ENCODE data around the gene FERD3L.

The FERD3L gene

DNA sequence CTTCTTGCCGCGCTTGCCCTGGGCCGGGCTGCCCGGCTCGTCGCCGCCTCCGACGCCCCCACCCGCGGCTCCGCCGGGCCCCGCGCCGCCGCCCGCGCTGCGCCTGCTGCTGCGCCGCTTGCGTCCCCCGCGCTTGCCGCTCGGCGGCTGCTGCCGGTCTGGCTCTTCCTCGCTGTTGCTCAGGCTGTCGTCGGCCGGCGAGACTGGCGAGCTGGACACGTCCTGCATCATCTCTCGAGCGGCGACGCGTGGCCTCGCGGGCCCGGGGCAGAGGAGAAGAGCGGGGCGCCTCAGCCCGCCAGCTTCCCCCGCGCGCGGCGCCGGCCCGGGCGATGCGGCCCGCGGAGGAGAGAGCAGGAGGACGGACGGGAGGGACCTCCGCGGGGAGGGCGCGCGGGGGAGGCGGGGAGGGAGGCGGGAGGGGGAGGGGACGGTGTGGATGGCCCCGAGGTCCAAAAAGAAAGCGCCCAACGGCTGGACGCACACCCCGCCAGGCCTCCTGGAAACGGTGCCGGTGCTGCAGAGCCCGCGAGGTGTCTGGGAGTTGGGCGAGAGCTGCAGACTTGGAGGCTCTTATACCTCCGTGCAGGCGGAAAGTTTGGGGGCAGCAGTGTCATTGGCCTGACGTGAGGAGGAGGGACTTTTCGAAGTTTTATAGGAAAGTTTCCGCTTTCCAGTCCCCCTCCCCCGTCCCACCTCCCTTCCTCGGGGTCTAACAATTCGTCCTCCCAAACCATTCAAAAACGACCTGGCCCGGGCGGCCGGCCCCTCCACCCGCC, 27.9 kb downstream of the FERD3L start, which contains the start of gene TWIST1:
Gene TWIST1, minus strand, starts transcription at position 546 of the 779 bp plus-strand sequence. Its CDS starts 315 bp downstream, at position 231.
- DNase-seq (ENCODE audit: low read depth): no peak

DNA sequence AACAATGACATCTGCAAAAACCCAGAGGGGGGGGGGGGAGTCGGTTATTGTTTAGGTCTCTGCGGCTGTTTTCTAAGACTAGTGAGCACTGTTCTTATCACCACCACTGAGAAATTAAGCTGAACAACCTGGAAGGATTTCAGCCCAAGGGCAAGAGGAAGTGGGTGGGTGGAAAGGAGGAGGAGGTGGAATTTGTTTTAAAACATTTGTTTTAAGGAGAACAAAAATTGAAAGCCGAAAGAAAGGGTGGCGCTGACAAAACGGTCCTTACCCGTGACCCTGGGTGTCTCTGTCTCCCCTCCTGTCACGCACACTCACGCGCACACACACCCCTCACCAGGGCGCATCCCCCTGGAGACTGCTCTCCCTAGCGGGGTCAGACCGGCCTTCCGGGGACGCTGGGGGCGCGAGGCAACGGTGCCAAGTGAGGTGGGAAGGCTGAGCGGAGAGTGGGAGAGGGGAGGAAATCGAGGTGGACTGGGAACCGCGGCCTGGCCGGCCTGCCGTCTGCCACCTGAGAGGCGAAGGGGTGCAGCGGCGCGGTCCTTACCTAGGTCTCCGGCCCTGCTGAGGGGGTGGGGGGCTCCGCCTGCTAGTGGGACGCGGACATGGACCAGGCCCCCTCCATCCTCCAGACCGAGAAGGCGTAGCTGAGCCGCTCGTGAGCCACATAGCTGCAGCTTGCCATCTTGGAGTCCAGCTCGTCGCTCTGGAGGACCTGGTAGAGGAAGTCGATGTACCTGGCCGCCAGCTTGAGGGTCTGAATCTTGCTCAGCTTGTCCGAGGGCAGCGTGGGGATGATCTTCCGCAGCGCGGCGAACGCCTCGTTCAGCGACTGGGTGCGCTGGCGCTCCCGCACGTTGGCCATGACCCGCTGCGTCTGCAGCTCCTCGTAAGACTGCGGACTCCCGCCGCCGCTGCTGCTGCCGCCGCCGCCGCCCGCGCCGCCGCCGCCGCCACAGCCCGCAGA, 28.8 kb downstream of the FERD3L start:
- DNase-seq (ENCODE audit: low read depth): no peak

DNA sequence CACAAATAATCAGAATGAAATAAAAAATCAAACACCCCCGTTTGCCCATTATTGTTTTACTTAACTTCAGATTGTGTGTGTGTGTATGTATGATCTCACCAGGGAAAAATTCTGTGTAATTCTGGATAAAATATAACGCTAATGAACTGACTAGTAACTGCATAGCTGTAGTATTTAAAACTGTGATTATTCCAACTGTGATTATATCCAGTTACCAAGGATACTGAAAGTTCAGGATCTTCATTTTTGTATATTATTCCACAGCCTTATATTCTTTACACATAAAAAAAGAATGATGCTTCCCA, 30.7 kb downstream of the FERD3L start:
- no peak for DNase-seq (ENCODE audit: low read depth)

DNA sequence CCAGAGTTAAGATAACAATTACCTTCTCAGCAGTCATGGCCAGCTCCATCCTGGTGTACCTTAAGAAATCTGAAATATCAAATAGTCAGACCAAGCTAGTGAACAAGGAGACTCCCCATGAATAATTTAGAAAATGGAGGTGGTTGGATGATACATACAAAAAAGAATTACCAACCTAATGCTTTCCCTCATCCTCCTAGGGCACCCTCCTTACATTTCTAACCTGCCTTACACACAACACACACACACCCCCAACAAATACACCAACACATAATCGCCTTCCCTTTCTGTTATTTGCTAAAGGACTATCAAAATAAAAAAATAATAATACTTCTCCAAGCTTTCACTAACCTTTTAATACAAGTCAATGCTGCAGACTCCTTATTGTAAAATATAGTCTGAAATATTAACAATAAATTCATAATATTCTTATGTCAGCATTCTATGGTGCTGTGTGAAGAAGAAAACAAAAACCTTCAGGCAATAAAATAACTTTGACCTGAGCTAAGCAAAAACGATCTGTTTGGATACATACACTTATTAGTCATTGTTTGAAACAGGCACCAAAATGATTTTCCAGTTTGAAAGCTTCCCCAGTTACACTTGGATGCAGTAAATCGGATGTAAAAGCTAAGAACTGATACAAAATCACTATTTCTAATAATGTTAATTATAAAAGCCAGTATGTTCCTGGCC, 31.2 kb downstream of the FERD3L start:
- DNase-seq (ENCODE audit: low read depth): no peak

DNA sequence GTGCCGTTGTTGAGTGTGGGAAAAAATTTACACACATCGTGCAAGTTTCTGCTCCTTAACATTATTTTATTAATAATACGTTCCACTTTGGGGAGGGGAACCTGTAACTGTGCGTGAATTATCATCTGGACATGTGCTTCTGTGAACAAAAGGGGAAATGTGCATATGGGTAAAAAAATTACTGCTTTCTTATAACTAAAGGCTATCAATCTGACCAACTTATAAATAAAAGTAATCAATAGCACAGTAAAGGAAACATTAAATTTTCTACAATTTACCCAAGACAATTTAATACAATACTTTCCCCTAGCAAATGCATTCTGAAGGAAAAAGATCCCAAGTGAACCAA, 32.2 kb downstream of the FERD3L start:
- DNase-seq (ENCODE audit: low read depth): no peak

DNA sequence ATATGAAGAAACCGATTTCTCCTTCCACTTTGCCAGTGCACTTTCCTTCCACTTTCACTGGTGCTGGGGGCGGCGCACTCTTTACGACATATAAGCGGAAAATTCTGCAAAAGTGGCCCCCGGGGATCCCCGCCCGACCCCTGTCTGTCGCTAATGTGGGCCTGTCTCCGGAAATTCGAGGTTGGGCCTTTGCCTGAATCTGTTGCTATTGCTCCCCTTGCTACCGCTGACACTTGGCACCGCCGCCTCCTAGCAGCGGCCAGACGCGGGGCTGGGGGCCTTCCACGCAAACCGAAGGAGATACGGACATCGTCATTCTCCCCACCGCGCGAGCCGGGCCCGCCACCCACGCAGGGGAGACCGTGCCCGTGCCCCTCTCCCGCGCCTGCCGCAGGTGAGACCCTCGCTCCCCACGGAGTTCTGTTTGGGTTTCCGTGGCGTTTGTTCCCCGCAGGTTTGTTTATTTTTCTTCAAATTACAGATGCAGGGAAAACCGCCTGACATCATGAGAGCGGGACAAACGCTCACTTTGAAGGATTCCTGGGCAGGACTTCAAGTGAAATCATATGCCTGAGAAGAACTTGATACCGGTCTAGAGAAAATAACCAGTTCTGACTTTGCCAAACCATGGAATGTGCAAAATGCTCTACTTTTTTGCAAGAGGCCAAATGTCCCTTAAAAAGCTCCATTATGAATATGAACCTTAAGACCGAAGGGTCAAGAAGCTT, 32.8 kb downstream of the FERD3L start:
- no peak for DNase-seq (ENCODE audit: low read depth)

DNA sequence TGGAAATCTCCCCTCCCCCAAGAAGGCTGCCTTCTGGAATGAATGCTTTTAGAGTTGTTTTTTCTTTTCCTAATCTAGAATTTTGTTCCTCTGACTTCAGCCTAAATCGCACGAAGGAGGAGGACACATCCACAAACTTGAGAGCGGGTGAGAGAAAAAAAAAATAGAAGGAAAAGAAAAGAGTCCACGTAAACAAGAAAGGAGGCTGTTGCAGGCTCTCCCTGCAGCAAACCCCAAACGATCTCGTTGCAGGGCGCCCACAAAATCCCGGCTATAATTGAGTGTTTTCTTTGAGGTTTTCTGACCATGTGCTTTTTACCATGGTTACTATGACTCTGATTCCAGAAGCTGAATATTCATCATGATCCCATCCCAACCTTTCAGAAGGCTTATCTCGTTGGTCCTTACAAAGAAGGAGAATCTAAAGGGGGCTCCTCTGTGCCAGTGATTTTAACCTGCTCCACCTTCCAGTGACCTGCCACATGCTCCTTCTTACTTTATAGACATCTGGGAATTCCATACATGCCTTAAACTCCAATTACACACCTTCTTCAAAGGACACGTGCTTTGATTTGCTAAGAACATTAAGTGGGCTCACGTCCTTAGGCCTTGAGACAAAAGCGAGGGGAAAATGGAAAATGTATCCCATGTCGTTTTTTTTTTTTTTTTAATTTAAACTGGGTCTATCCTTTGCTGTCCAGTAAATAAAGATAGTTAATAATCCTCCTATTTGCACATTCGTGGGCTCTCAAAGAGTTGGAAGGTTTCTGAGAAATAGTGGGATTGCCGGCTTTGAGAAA, 33.5 kb downstream of the FERD3L start:
- DNase-seq (ENCODE audit: low read depth): no peak

DNA sequence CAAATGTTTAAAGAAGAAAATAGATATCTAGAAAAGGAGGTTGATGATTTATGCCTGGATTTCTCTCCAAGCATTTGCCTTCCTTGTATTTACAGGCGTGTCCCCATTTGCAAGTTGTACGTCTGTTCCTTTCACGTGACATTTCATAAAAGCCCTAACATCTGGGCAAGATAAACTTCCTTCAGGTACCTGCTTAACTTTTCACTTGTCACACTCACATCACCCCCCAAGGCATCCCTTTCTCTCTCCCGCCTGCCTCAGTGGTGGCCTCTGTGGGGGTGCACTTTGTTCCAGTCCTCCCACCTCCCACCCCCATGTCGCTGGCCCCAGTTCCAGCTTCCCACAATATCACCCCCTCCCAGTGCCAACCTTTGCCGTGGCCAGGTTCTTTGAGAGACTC, 34.4 kb downstream of the FERD3L start:
- no peak for DNase-seq (ENCODE audit: low read depth)

DNA sequence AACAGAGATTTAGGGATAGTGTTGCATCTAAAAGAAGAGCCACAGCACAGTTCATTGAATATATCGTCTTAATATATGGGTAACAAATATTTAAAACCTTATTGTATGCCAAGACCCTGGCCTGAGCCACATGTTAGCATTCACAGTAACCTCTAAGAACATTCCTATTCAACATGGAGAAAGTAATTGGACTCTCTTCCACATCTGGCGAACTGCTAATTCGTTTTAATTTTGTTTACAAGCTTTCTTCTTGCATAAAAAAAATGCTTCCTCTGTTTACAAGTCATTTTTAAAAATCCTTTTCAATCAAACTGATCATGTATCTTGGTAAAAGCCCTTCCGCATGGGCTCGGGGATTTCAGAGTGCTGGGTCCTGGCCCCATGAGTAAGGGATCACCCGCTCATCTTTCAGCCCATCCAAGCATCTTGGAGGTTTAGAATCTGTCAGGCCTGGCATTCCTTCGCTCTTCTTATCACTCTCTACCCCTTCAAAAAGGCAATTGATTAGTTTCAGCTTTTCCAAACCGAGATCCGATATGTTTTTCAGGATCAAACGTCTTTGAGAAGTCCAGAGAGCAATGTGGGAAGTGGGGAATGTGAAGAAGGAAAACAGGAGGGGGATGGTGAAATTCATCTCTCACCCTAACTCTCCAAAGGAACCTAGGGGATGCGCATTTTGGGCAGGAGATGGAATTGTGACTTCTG, 35.0 kb downstream of the FERD3L start:
- no peak for DNase-seq (ENCODE audit: low read depth)

DNA sequence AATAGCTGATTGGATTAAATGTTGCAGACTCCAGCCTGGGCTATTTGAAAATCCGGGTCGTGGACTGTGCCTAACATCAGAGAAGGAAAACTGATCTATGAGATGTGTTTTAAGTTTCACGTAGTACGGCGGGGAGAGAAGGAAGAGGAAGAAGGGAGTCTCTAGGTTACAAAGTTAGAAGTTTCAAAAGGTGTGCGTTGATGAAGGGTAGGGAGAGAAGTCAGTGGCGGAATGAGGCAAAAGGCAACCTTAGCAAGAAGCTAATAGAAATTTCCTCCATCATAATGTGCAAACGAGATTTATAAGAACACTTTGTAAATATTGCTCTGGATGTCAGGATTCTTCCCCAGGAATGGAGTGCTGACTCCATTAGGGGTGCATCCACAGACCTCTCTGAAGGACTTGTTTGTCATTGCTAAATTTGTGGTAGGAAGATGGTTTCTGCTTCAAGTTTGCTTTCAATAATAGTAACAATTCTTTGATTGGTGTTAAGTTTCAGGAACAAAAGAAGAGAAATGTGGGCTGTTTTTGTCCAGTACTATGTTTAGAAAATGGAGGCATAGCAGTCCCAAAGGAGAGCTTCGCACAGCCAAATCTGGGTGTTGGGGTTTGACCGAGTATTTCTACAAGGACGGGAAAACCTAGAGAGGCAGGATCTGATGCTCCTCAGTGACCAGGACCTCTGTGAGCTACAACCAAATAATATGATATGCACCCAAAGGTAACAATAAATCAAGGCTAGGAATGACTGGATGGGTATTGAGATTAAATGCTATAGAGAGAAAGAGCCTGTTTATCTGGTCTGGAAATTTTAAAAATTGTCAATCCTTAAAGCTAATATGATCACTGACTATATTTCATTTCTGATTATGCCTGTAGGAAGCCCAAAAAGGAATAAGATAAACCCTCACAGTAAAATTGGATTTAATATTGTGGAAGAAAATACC, 35.9 kb downstream of the FERD3L start:
- DNase-seq (ENCODE audit: low read depth): no peak

DNA sequence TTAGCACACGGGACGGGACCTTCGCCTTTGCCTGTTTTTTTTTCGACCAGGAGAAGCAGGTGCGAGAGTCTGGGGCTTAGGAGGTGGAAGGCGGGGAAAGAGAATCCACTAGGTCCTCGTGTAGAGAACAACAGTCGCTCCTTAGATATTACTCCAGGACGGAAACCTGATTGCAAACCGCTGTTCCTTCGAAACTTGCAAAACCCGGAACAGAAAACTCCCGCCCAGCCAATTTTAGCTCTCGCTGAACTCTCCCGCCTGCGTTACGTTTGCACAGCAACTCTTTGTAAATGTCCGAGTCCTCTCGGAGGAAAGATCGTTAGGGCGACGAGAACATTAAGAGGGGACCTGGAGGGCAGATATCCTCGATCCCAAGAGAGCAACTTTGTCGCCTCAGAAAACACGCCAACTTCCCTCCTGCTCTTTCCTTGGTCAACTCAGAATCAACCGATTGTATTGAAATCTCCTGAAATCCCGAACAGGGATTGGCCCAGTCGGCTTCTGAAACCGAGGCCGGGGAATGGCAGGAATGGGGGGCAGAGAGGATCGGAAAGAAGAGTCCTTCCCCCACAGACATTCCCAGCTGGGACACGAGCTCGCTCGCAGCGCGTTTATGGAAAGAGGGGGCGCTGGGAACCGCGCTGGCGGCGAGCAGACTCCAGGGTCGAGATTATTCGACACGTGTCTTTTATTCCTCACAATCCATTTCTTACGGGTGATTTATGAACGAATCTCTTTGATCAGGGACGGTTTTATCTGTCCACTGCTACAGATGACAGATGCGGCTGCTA, 37.7 kb downstream of the FERD3L start:
- DNase-seq (ENCODE audit: low read depth): no peak

DNA sequence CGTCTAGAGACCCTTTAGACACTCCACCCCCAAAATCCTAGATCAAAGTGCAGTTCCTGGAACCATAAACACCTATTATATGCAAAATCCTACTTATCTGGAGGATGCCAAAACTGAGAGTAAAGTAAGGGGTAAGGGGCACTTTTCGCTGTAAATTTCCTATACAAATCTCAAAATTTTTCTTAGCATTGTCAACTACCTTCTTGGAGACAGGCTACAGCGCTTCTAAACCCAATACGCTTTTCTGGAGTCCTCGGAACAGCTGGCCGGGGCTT, 38.2 kb downstream of the FERD3L start:
- no peak for DNase-seq (ENCODE audit: low read depth)

DNA sequence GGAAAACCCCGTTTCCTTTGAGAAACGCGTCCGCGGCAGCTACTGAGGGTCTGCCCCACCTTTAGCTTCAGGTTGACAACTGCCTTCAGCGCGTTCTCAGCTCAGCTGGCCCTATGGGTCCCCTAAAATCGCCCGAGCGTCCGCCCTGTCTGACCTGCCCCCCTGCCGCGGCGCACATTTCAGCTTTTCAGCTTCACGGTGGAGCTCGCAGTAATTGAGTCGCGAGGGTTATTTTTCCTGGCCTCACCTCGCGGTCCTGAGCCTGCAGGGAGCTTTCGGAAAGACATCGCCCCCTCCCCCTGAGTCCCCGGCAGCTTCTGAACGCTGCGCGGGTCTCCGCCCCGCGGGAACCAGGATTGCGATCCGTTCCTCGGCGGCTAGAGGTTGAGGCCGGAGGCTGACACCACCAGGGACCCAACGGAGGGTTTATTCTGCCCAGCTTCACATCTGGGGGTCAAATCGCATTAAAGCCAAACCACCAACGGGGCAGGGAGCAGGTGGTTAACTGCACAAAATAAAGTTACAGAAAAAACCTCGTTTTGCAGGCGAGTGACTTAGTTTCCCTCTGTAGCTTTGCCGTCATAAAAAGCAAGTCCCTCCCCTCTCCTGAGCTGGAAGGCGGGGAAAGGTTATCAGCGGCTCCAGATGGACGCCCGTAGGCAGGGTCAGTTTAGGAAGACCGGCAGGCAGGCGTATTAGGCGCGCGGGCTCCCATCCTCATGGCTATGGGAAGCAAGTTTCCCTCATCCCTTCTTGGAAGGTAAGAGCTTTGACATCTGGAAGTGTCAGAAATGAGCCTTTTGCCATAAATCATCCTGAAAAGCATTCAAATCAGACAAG, 38.8 kb downstream of the FERD3L start:
- no peak for DNase-seq (ENCODE audit: low read depth)

DNA sequence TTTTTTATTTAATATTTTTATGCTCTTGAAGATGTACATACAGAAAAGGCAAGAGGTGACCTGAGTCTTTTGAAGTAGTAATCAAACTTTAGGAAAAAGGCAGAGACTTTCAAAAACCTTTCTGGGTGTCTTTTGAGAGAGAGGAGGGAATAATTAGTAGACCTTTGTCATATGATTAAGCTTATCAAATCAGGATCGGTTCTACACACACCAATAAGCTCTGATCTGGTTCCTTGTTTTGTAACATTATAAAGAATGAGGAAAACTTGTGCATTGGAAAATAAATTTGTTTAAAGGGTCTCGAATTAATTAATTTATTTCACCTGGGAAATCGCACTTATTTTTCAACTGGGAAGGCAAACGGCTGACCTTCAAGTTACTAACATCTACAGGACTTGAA, 39.7 kb downstream of the FERD3L start:
- no peak for DNase-seq (ENCODE audit: low read depth)

DNA sequence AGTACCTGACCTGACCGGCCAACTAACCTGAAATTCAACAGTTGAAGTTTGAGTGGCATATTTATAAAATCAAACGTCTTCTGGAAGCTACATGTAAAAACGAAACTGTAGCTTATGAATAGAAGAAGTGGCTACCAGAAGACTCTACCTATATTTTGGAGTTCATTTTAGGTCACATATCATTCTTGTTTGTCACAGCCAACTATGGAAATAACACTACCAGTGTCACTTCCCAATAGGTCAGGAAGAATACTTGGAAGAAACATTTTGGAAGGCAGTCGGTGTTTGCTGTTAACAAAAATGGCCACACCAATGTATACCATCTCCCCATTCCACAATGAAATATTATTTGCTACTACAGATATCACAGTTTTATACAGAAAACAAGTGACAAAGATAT, 40.4 kb downstream of the FERD3L start:
- DNase-seq (ENCODE audit: low read depth): no peak

DNA sequence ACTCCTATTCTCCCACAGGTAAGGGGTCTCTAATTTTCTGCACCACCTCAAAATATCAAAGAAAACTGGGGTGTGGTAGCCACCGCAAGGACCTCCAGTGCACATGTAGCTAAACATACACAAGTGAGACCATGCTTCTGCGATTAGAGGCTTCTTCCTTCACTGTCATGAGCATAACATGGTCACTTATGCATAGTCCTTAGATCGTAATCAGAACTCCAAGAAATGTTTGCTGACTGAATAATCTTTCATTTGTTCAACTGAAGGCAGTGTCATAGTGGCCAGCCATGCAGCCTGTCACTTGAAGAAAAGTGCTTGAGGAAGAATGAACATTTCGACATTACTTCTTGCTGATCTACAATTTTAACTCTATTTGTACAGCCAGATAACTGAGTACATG, 42.3 kb downstream of the FERD3L start:
- no peak for DNase-seq (ENCODE audit: low read depth)

DNA sequence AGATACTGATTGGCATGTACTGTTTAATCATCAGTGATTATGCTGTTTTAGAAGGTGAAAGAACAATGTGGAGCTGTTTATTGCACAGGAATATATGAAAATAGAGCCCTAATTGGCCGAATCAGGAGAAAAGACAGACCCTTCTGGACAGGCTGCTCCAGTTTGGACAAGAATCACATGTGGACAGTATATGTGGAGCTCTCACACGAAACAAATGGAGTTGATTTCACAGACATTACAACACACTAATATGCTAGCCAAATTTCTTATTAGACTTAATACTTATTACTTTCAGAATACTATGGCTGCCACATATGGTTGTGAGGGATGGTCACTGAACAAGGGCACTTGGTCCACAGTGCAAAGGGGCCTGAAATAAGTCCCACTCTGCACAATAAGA, 43.3 kb downstream of the FERD3L start:
- DNase-seq (ENCODE audit: low read depth): no peak

DNA sequence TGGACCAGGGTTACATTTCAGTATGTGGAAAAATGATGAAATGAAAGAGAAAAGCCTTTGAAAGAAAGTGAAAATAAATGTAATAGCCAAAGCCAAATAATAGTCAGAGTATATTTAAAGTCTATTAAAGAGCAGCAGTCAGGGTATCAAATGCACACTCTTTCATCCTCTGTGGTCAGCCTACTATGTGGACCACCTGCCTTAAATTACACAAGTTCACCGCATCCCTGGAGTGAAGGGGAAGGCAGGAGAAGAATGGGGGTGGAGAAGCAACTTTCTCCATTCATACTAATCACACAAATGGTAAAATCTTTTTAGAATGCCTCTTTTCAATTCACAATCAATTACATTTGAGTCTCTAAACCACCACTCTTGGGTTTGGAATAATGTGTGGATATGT, 43.7 kb downstream of the FERD3L start:
- no peak for DNase-seq (ENCODE audit: low read depth)

Data from activated T-helper 9 cell treated with anti-CD3 and anti-CD28 coated beads, Interleukin-2, amount 50 U/mL, for 16 hours (primary cell).